Smooth muscle cell (in vitro differentiated cells): Measurements from ENCODE around the gene KCP. TPM values are rescaled to one million over a fixed set of nuclear protein-coding genes. Genes with fewer than 3 reads are reported as not detected.

Experiments used
- DNase-seq: peaks from one replicate; lab custom pipeline; 2025; ENCODE audit not compliant: unreplicated experiment; lab: John Stamatoyannopoulos, UW
- H2AFZ ChIP-seq: fragments of 200-600 bp; sonication (generic); 2 replicates; pipeline ENCODE4 v1.6.0; 2016; ENCODE audit warnings: antibody characterized with exemption, low read depth, mild to moderate bottlenecking
- H3F3A ChIP-seq: fragments of 200-600 bp; sonication (generic); 2 replicates; pipeline ENCODE4 v1.6.0; 2017; ENCODE audit warnings: antibody characterized with exemption, low read depth
- H3K27ac ChIP-seq: fragments of 200-600 bp; sonication (generic); 2 replicates; pipeline ENCODE4 v1.5.1; 2016; ENCODE audit warnings: low read depth, mild to moderate bottlenecking
- H3K27me3 ChIP-seq: fragments of 200-600 bp; sonication (generic); 2 replicates; pipeline ENCODE4 v1.6.1; 2016; ENCODE audit warnings: low read depth, mild to moderate bottlenecking
- H3K36me3 ChIP-seq: fragments of 200-600 bp; sonication (generic); 2 replicates; pipeline ENCODE4 v1.5.1; 2016; ENCODE audit warnings: low read depth
- H3K4me1 ChIP-seq: fragments of 200-600 bp; sonication (generic); 2 replicates; pipeline ENCODE4 v1.5.1; 2016; ENCODE audit warnings: low read depth
- H3K4me2 ChIP-seq: fragments of 200-600 bp; sonication (generic); 2 replicates; pipeline ENCODE4 v1.6.0; 2016; ENCODE audit warnings: mild to moderate bottlenecking
- H3K4me3 ChIP-seq: fragments of 200-600 bp; sonication (generic); 2 replicates; pipeline ENCODE4 v1.5.1; 2016; ENCODE audit warnings: mild to moderate bottlenecking
- H3K79me2 ChIP-seq: fragments of 200-600 bp; sonication (generic); 2 replicates; pipeline ENCODE4 v1.6.0; 2016; ENCODE audit warnings: low read depth, mild to moderate bottlenecking
- H3K9ac ChIP-seq: fragments of 200-600 bp; sonication (generic); 2 replicates; pipeline ENCODE4 v1.6.0; 2016; ENCODE audit warnings: low read depth
- H3K9me3 ChIP-seq: fragments of 200-600 bp; sonication (generic); replicated peaks from 2 replicates; pipeline ENCODE4 v1.5.1; 2016; ENCODE audit warnings: low read depth
- H4K20me1 ChIP-seq: fragments of 200-600 bp; sonication (generic); 2 replicates; pipeline ENCODE4 v1.6.0; 2016; ENCODE audit warnings: low read depth
- CTCF ChIP-seq: fragments of 200-600 bp; sonication (generic); IDR thresholded peaks from 2 replicates; pipeline ENCODE4 v1.5.1; 2017; ENCODE audit warnings: borderline replicate concordance, mild to moderate bottlenecking, antibody characterized with exemption; ENCODE audit not compliant: insufficient read depth, poor library complexity, severe bottlenecking
- WGBS: methylation state at CpG from one replicate; pipeline ENCODE4 v1.1.7; 2016; ENCODE audit warnings: low lambda C conversion rate; 5-methylcytosine and 5-hydroxymethylcytosine counted together
- polyA plus RNA-seq: library from polyadenylated mRNA; unstranded; fragments of >200 nt; fragmentation: Nextera tagmentation; extraction: Ambion mirVana; gene quantifications from 2 replicates; pipeline ENCODE4 v1.2.1, GENCODE V29; 2016
- total RNA-seq: library from RNA; depleted of rRNA; stranded (reverse); fragments of >200 nt; gene quantifications from 2 replicates; pipeline ENCODE4 v1.2.3, GENCODE V29; 2014

KCP gene
- total and polyA plus RNA-seq, 2 experiments from 2014 or later, result 0.99 to 4.5 TPM

GRCh38 chr7:128876586-128876977 lies 33.9 kb downstream of the KCP start:
- no peaks in the 10 kb centered on the region for H4K20me1 ChIP-seq
- no peak overlapping the region for H3K4me3 ChIP-seq
- no peaks in the 10 kb centered on the region for H3K79me2 ChIP-seq
- H3K4me2 ChIP-seq, result no peak overlapping the region
- peaks cover 3% of the 10 kb centered on the region for H3F3A ChIP-seq
- H2AFZ ChIP-seq, result no peak overlapping the region
- no peak overlapping the region for H3K27ac ChIP-seq
- peaks cover 8% of the 10 kb centered on the region for H3K27me3 ChIP-seq
- no peaks in the 10 kb centered on the region for H3K9me3 ChIP-seq
- H3K4me1 ChIP-seq, result no peaks in the 10 kb centered on the region
- WGBS, result 83% methylated on average over 5 of the region's 5 CpGs
- TF ChIP-seq CTCF, result no peak
- H3K9ac ChIP-seq, result no peak overlapping the region
- no peaks in the 10 kb centered on the region for H3K36me3 ChIP-seq
- no peak for DNase-seq

GRCh38 chr7:128876127-128876526 lies 34.4 kb downstream of the KCP start:
- Histone ChIP-seq H3K4me3 (no peak overlapping the region), H3K36me3 (no peaks in the 10 kb centered on the region), H3K4me2 (no peak overlapping the region), H4K20me1 (no peaks in the 10 kb centered on the region), H2AFZ (no peak overlapping the region), H3F3A (peaks cover 7% of the 10 kb centered on the region), H3K27ac (no peak overlapping the region), H3K4me1 (no peaks in the 10 kb centered on the region), H3K9ac (no peak overlapping the region), H3K27me3 (peaks cover 12% of the 10 kb centered on the region), H3K79me2 (no peaks in the 10 kb centered on the region), H3K9me3 (no peaks in the 10 kb centered on the region)
- no peak for TF ChIP-seq CTCF
- DNase-seq, result no peak
- WGBS, result 82% methylated on average over 3 of the region's 3 CpGs

- H3K36me3 ChIP-seq, result no peaks in the 10 kb centered on the region
- H3K79me2 ChIP-seq, result no peaks in the 10 kb centered on the region
- H4K20me1 ChIP-seq, result peaks cover under 1% of the 10 kb centered on the region
- no peak overlapping the region for H3K9ac ChIP-seq
- no peak for DNase-seq
- no peak for TF ChIP-seq CTCF
- H3K4me1 ChIP-seq, result no peaks in the 10 kb centered on the region
- H3K4me3 ChIP-seq, result no peak overlapping the region
- peaks cover 18% of the 10 kb centered on the region for H3K27me3 ChIP-seq
- H3K9me3 ChIP-seq, result no peaks in the 10 kb centered on the region
- H2AFZ ChIP-seq, result no peak overlapping the region
- 71% methylated on average over 8 of the region's 8 CpGs for WGBS
- peaks cover 7% of the 10 kb centered on the region for H3F3A ChIP-seq
- no peak overlapping the region for H3K4me2 ChIP-seq
- H3K27ac ChIP-seq, result no peak overlapping the region
Observed at GRCh38 chr7:128875523-128875948, 35.0 kb downstream of the KCP start.

- WGBS, result 91% methylated on average over 22 of the region's 22 CpGs
- H3K4me1 ChIP-seq, result no peaks in the 10 kb centered on the region
- H4K20me1 ChIP-seq, result peaks cover 12% of the 10 kb centered on the region
- DNase-seq, result no peak
- no peak overlapping the region for H3K27ac ChIP-seq
- H3K4me3 ChIP-seq, result no peak overlapping the region
- H3K9ac ChIP-seq, result no peak overlapping the region
- H3K9me3 ChIP-seq, result no peaks in the 10 kb centered on the region
- H3K4me2 ChIP-seq, result no peak overlapping the region
- peaks cover 30% of the 10 kb centered on the region for H3K27me3 ChIP-seq
- TF ChIP-seq CTCF, result no peak
- H2AFZ ChIP-seq, result no peak overlapping the region
- H3K79me2 ChIP-seq, result no peaks in the 10 kb centered on the region
- no peaks in the 10 kb centered on the region for H3K36me3 ChIP-seq
- H3F3A ChIP-seq, result peaks cover 7% of the 10 kb centered on the region
Observed at GRCh38 chr7:128874140-128875031, 36.1 kb downstream of the KCP start.
